HEK293 (cell line): ENCODE measurements around the gene POLR1B.

Source experiments
- CTCF ChIP-seq: fragments of 450-650 bp; formaldehyde crosslinking; IDR thresholded peaks from 2 replicates; pipeline ENCODE4 v1.5.1; 2016; ENCODE audit warnings: missing biosample characterization, missing genetic modification characterization
- EGR2 ChIP-seq: fragments of 450-650 bp; formaldehyde crosslinking; IDR thresholded peaks from 2 replicates; pipeline ENCODE4 v1.5.1; 2016; ENCODE audit warnings: low read depth, missing biosample characterization, missing genetic modification characterization
- HOXC10 ChIP-seq: sonication (generic); formaldehyde crosslinking; IDR thresholded peaks from 2 replicates; pipeline ENCODE4 v1.8.1; 2023; ENCODE audit warnings: mild to moderate bottlenecking, missing genetic modification reagents
- KLF7 ChIP-seq: fragments of 450-650 bp; formaldehyde crosslinking; IDR thresholded peaks from 2 replicates; pipeline ENCODE4 v1.5.1; 2016; ENCODE audit warnings: missing biosample characterization, missing genetic modification characterization, borderline replicate concordance
- MYNN ChIP-seq: fragments of 450-650 bp; formaldehyde crosslinking; IDR thresholded peaks from 2 replicates; pipeline ENCODE4 v1.5.1; 2016; ENCODE audit warnings: missing biosample characterization, missing genetic modification characterization, borderline replicate concordance
- SCRT2 ChIP-seq: fragments of 450-650 bp; formaldehyde crosslinking; IDR thresholded peaks from 2 replicates; pipeline ENCODE4 v1.5.1; 2016; ENCODE audit warnings: missing biosample characterization, missing genetic modification characterization
- ZBTB1 ChIP-seq: fragments of 450-650 bp; formaldehyde crosslinking; IDR thresholded peaks from 2 replicates; pipeline ENCODE4 v1.5.1; 2016; ENCODE audit warnings: missing biosample characterization, missing genetic modification characterization
- ZBTB21 ChIP-seq: fragments of 450-650 bp; formaldehyde crosslinking; IDR thresholded peaks from 2 replicates; pipeline ENCODE4 v1.5.1; 2017; ENCODE audit warnings: missing biosample characterization, missing genetic modification characterization
- ZEB2 ChIP-seq: fragments of 450-650 bp; formaldehyde crosslinking; IDR thresholded peaks from 2 replicates; pipeline ENCODE4 v1.5.1; 2016; ENCODE audit warnings: missing biosample characterization, missing genetic modification characterization
- ZNF155 ChIP-seq: fragments of 450-650 bp; formaldehyde crosslinking; IDR thresholded peaks from 2 replicates; pipeline ENCODE4 v1.5.1; 2016; ENCODE audit warnings: missing biosample characterization, missing genetic modification characterization
- ZNF214 ChIP-seq: fragments of 450-650 bp; formaldehyde crosslinking; IDR thresholded peaks from 2 replicates; pipeline ENCODE4 v1.5.1; 2017; ENCODE audit warnings: missing biosample characterization, mild to moderate bottlenecking, missing genetic modification characterization, borderline replicate concordance
- ZNF23 ChIP-seq: fragments of 450-650 bp; formaldehyde crosslinking; IDR thresholded peaks from 2 replicates; pipeline ENCODE4 v1.5.1; 2016; ENCODE audit warnings: missing biosample characterization, missing genetic modification characterization, borderline replicate concordance
- ZNF394 ChIP-seq: fragments of 450-650 bp; formaldehyde crosslinking; IDR thresholded peaks from 2 replicates; pipeline ENCODE4 v1.5.1; 2016; ENCODE audit warnings: missing biosample characterization, missing genetic modification characterization, mild to moderate bottlenecking, moderate library complexity, borderline replicate concordance
- ZNF426 ChIP-seq: fragments of 450-650 bp; formaldehyde crosslinking; IDR thresholded peaks from 2 replicates; pipeline ENCODE4 v1.5.1; 2017; ENCODE audit warnings: missing biosample characterization, missing genetic modification characterization, mild to moderate bottlenecking, inconsistent platforms, moderate library complexity
- ZNF488 ChIP-seq: fragments of 450-650 bp; formaldehyde crosslinking; IDR thresholded peaks from 2 replicates; pipeline ENCODE4 v1.5.1; 2016; ENCODE audit warnings: missing biosample characterization, missing genetic modification characterization
- ZNF530 ChIP-seq: fragments of 450-650 bp; formaldehyde crosslinking; IDR thresholded peaks from 2 replicates; pipeline ENCODE4 v1.5.1; 2016; ENCODE audit warnings: low read depth, missing biosample characterization, missing genetic modification characterization
- ZNF664 ChIP-seq: fragments of 450-650 bp; formaldehyde crosslinking; IDR thresholded peaks from 2 replicates; pipeline ENCODE4 v1.5.1; 2016; ENCODE audit warnings: missing biosample characterization, missing genetic modification characterization
- ZNF670 ChIP-seq: fragments of 450-650 bp; formaldehyde crosslinking; IDR thresholded peaks from 2 replicates; pipeline ENCODE4 v1.5.1; 2016; ENCODE audit warnings: missing biosample characterization, missing genetic modification characterization, low read depth
- ZNF677 ChIP-seq: fragments of 450-650 bp; IDR thresholded peaks from 2 replicates; pipeline ENCODE4 v1.5.0; 2018; ENCODE audit warnings: missing biosample characterization, mild to moderate bottlenecking, missing genetic modification characterization, moderate library complexity
- ZNF747 ChIP-seq: fragments of 450-650 bp; formaldehyde crosslinking; IDR thresholded peaks from 2 replicates; pipeline ENCODE4 v1.5.1; 2016; ENCODE audit warnings: missing biosample characterization, missing genetic modification characterization
- ZNF843 ChIP-seq: fragments of 450-650 bp; formaldehyde crosslinking; IDR thresholded peaks from 2 replicates; pipeline ENCODE4 v1.5.1; 2016; ENCODE audit warnings: missing biosample characterization, missing genetic modification characterization
- ZSCAN4 ChIP-seq: fragments of 450-650 bp; formaldehyde crosslinking; IDR thresholded peaks from 2 replicates; pipeline ENCODE4 v1.5.1; 2017; ENCODE audit warnings: missing biosample characterization, missing genetic modification characterization
- ZSCAN5A ChIP-seq: fragments of 450-650 bp; formaldehyde crosslinking; IDR thresholded peaks from 2 replicates; pipeline ENCODE4 v1.5.1; 2016; ENCODE audit warnings: missing biosample characterization, missing genetic modification characterization
- TF ChIP-seq, protein P1 (sequence below): fragments of 450-650 bp; formaldehyde crosslinking; IDR thresholded peaks from 2 replicates; pipeline ENCODE4 v1.5.1; 2016; ENCODE audit warnings: missing biosample characterization, missing genetic modification characterization, low read depth
- TF ChIP-seq, protein P2 (sequence below): fragments of 450-650 bp; formaldehyde crosslinking; IDR thresholded peaks from 2 replicates; pipeline ENCODE4 v1.5.1; 2016; ENCODE audit warnings: missing biosample characterization, missing genetic modification characterization
- TF ChIP-seq, protein P3 (sequence below): fragments of 450-650 bp; formaldehyde crosslinking; IDR thresholded peaks from 2 replicates; pipeline ENCODE4 v1.5.1; 2016; ENCODE audit warnings: missing biosample characterization, missing genetic modification characterization

POLR1B gene

DNA sequence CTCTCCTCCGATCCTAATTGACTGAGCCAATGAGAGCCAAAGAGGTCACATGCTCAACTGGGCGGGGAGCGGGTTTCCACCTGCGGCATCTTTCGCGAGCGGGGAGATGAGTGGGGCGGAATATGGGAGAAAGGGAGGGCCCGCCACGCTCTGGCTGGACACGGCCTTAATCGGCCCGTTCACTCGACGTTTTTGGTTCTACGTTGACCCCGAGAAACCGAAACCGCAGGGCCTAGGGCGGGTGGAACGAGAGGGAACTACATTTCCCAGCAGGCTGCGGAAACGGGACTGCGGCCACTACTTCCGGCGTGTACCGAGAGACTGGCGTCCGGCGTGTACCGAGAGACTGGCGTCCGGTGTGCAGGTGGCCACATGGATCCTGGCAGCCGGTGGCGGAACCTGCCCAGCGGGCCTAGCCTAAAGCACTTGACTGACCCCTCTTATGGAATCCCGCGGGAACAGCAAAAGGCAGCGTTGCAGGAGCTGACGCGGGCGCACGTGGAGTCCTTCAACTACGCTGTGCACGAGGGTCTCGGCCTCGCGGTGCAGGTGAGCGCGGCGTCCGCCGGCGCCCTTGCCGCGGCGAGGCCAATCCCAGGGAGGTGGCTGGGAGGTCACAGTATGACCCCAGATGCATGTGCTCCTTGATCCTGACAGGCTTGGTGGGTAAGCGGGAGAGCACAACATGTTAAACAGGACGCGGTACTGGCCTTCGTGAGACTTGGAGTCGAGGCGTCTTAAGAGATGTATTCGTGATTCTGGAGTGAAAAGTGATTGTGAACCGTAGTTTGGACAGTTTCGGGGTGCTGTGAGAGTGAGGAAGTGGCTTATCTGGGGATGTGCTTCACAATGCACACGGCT, at the start of gene POLR1B (continued):
- TF ChIP-seq ZSCAN5A (tag by site-specific recombination) (0 out of 2 replicates have a peak, but pooled peaks have one; percentile 28), ZBTB1 (tag by site-specific recombination) (no peak), ZNF426 (no peak), ZNF155 (tag by site-specific recombination) (no peak), HOXC10 (CRISPR knock-in tag) (0 out of 2 replicates have a peak, but pooled peaks have one; percentile 44), ZNF670 (tag by site-specific recombination) (no peak), KLF7 (tag by site-specific recombination) (peak; percentile 54; the same call in 1 of the 2 replicates), ZNF394 (tag by site-specific recombination) (no peak), ZNF843 (tag by site-specific recombination) (no peak), CTCF (tag by site-specific recombination) (peak; percentile 22; the same call in 1 of the 2 replicates), SCRT2 (tag by site-specific recombination) (peak; percentile 99), ZEB2 (tag by site-specific recombination) (peak; percentile 94), ZNF214 (tag by site-specific recombination) (no peak), ZNF677 (no peak), ZBTB21 (tag by site-specific recombination) (no peak), MYNN (no peak), ZNF747 (tag by site-specific recombination) (no peak), ZNF530 (tag by site-specific recombination) (no peak), ZNF23 (no peak), ZNF488 (tag by site-specific recombination) (no peak), ZSCAN4 (no peak), ZNF664 (peak; percentile 4; the same call in 1 of the 2 replicates), EGR2 (tag by site-specific recombination) (peak; percentile 2; the same call in 1 of the 2 replicates)
- TF ChIP-seq, protein P1, sequence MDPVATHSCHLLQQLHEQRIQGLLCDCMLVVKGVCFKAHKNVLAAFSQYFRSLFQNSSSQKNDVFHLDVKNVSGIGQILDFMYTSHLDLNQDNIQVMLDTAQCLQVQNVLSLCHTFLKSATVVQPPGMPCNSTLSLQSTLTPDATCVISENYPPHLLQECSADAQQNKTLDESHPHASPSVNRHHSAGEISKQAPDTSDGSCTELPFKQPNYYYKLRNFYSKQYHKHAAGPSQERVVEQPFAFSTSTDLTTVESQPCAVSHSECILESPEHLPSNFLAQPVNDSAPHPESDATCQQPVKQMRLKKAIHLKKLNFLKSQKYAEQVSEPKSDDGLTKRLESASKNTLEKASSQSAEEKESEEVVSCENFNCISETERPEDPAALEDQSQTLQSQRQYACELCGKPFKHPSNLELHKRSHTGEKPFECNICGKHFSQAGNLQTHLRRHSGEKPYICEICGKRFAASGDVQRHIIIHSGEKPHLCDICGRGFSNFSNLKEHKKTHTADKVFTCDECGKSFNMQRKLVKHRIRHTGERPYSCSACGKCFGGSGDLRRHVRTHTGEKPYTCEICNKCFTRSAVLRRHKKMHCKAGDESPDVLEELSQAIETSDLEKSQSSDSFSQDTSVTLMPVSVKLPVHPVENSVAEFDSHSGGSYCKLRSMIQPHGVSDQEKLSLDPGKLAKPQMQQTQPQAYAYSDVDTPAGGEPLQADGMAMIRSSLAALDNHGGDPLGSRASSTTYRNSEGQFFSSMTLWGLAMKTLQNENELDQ (tag by site-specific recombination): no peak
- TF ChIP-seq, protein P2, sequence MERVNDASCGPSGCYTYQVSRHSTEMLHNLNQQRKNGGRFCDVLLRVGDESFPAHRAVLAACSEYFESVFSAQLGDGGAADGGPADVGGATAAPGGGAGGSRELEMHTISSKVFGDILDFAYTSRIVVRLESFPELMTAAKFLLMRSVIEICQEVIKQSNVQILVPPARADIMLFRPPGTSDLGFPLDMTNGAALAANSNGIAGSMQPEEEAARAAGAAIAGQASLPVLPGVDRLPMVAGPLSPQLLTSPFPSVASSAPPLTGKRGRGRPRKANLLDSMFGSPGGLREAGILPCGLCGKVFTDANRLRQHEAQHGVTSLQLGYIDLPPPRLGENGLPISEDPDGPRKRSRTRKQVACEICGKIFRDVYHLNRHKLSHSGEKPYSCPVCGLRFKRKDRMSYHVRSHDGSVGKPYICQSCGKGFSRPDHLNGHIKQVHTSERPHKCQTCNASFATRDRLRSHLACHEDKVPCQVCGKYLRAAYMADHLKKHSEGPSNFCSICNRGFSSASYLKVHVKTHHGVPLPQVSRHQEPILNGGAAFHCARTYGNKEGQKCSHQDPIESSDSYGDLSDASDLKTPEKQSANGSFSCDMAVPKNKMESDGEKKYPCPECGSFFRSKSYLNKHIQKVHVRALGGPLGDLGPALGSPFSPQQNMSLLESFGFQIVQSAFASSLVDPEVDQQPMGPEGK (tag by site-specific recombination): peak; percentile 49; the same call in 1 of the 2 replicates
- TF ChIP-seq, protein P3, sequence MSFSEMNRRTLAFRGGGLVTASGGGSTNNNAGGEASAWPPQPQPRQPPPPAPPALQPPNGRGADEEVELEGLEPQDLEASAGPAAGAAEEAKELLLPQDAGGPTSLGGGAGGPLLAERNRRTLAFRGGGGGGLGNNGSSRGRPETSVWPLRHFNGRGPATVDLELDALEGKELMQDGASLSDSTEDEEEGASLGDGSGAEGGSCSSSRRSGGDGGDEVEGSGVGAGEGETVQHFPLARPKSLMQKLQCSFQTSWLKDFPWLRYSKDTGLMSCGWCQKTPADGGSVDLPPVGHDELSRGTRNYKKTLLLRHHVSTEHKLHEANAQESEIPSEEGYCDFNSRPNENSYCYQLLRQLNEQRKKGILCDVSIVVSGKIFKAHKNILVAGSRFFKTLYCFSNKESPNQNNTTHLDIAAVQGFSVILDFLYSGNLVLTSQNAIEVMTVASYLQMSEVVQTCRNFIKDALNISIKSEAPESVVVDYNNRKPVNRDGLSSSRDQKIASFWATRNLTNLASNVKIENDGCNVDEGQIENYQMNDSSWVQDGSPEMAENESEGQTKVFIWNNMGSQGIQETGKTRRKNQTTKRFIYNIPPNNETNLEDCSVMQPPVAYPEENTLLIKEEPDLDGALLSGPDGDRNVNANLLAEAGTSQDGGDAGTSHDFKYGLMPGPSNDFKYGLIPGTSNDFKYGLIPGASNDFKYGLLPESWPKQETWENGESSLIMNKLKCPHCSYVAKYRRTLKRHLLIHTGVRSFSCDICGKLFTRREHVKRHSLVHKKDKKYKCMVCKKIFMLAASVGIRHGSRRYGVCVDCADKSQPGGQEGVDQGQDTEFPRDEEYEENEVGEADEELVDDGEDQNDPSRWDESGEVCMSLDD (tag by site-specific recombination): no peak; the same call in 1 of the 2 replicates
